Endothelial cell of umbilical vein (primary cell): ENCODE results near the gene SLC12A6. TPM values are rescaled to one million over a fixed set of nuclear protein-coding genes. Genes with fewer than 3 reads are reported as not detected.

Source experiments
- BruUV-seq: library from RNA; stranded (reverse); fragments of 400-500 nt; replicated peaks from 2 replicates; lab custom pipeline; 2021; lab: Mats Ljungman, UMichigan
- CTCF ChIA-PET: fragments of 300-600, 350-600 bp; sonication (Branson Sonifier 250); formaldehyde crosslinking; loops from one replicate; lab custom pipeline; 2021; ENCODE audit warnings: antibody characterized with exemption, inconsistent platforms; lab: Charles Lee
- POLR2A ChIA-PET: fragments of 300-600, 350-600 bp; sonication (Branson Sonifier 250); formaldehyde crosslinking; loops from one replicate; lab custom pipeline; 2021; ENCODE audit warnings: antibody characterized with exemption, inconsistent platforms; lab: Charles Lee
- DNase-seq: peaks from one replicate; pipeline ENCODE4 v3.0.0-alpha.2; 2011; ENCODE audit warnings: low read depth, low spot score
- FAIRE-seq: peaks from 2 replicates; lab custom pipeline; 2011; peaks lifted over from hg19 to GRCh38; lab: Jason Lieb, UNC
- H2AFZ ChIP-seq: 2 replicates; pipeline ENCODE4 v1.6.0; 2012; ENCODE audit warnings: low read depth, low read length, control low read depth, inconsistent platforms
- H3K27ac ChIP-seq: 2 replicates; pipeline ENCODE4 v1.5.1; 2011; ENCODE audit warnings: low read depth, mild to moderate bottlenecking, control low read depth, low read length, moderate library complexity; ENCODE audit not compliant: insufficient read depth
- H3K27me3 ChIP-seq, 2 experiments: 2 replicates each; pipeline versions ENCODE4 v1.6.0 to v1.6.1; 2011; ENCODE audit warnings: low read length in 2 of 2, mixed read lengths in 1 of 2; ENCODE audit not compliant: control insufficient read depth in 2 of 2, insufficient read depth in 2 of 2
- H3K36me3 ChIP-seq, 2 experiments: 2 replicates in 1 of 2; 3 replicates in 1 of 2; pipeline ENCODE4 v1.5.1; 2011; ENCODE audit warnings: low read length in 2 of 2, mild to moderate bottlenecking in 1 of 2, moderate library complexity in 1 of 2; ENCODE audit not compliant: control insufficient read depth in 2 of 2, insufficient read depth in 2 of 2; ENCODE audit errors: extremely low read depth in 1 of 2
- H3K4me1 ChIP-seq: 3 replicates; pipeline ENCODE4 v1.5.1; 2011; ENCODE audit warnings: mild to moderate bottlenecking, low read length; ENCODE audit not compliant: control insufficient read depth, insufficient read depth; ENCODE audit errors: extremely low read depth
- H3K4me2 ChIP-seq: 2 replicates; pipeline ENCODE4 v1.6.1; 2011; ENCODE audit warnings: low read length, control low read depth, mixed read lengths; ENCODE audit not compliant: insufficient read depth
- H3K4me3 ChIP-seq, 3 experiments: fragments of 200-600 bp in 1 of 3; sonication (generic), shearing (Covaris generic) in 1 of 3; replicated peaks in 1 of 3; 2 replicates each; pipeline ENCODE4 v1.5.1; 2011 to 2016; ENCODE audit warnings: control low read depth in 3 of 3, low read length in 3 of 3, mild to moderate bottlenecking in 2 of 3, inconsistent platforms in 1 of 3, low read depth in 1 of 3, moderate library complexity in 1 of 3; ENCODE audit not compliant: insufficient read depth in 1 of 3
- H3K79me2 ChIP-seq: 2 replicates; pipeline ENCODE4 v1.6.0; 2012; ENCODE audit warnings: low read length, inconsistent platforms; ENCODE audit not compliant: control insufficient read depth, insufficient read depth
- H3K9ac ChIP-seq: replicated peaks from 2 replicates; pipeline ENCODE3; 2011; ENCODE audit warnings: low read length, control low read depth; ENCODE audit not compliant: insufficient read depth; ENCODE audit errors: extremely low read depth
- H3K9me1 ChIP-seq: replicated peaks from 3 replicates; pipeline ENCODE4 v1.6.0; 2011; ENCODE audit warnings: mild to moderate bottlenecking, low read length; ENCODE audit not compliant: control insufficient read depth, insufficient read depth; ENCODE audit errors: extremely low read depth
- H3K9me3 ChIP-seq: replicated peaks from 2 replicates; pipeline ENCODE4 v1.5.1; 2012; ENCODE audit warnings: low read length, inconsistent platforms; ENCODE audit not compliant: control insufficient read depth, insufficient read depth
- H4K20me1 ChIP-seq: replicated peaks from 2 replicates; pipeline ENCODE3; 2011; ENCODE audit warnings: mild to moderate bottlenecking, low read length; ENCODE audit not compliant: control insufficient read depth, insufficient read depth; ENCODE audit errors: extremely low read depth
- EZH2 ChIP-seq: IDR thresholded peaks from 2 replicates; pipeline ENCODE4 v1.6.1; 2012; ENCODE audit warnings: borderline replicate concordance, low read depth, mild to moderate bottlenecking, moderate library complexity, low read length, inconsistent platforms; ENCODE audit not compliant: severe bottlenecking
- FOS ChIP-seq: IDR thresholded peaks from 2 replicates; pipeline ENCODE4 v1.6.1; 2011; ENCODE audit warnings: mild to moderate bottlenecking, low read length, moderate library complexity, borderline replicate concordance; ENCODE audit not compliant: insufficient read depth
- GATA2 ChIP-seq: IDR thresholded peaks from 2 replicates; pipeline ENCODE4 v1.7.0; 2011; ENCODE audit warnings: low read depth, mild to moderate bottlenecking, moderate library complexity, mixed read lengths, low read length; ENCODE audit not compliant: insufficient read length, insufficient read depth
- JUN ChIP-seq: IDR thresholded peaks from 2 replicates; pipeline ENCODE4 v1.6.1; 2011; ENCODE audit warnings: borderline replicate concordance, low read depth; ENCODE audit not compliant: insufficient read length, insufficient read depth
- MYC ChIP-seq: IDR thresholded peaks from one replicate; pipeline ENCODE4 v1.6.1; 2011; ENCODE audit warnings: mild to moderate bottlenecking, low read depth, low read length
- POLR2A ChIP-seq: IDR thresholded peaks from 2 replicates; pipeline ENCODE4 v1.6.1; 2012; ENCODE audit warnings: low read depth, mild to moderate bottlenecking, control low read depth, low read length
- POLR2AphosphoS5 ChIP-seq: IDR thresholded peaks from 2 replicates; pipeline ENCODE4 v1.6.1; 2012; ENCODE audit warnings: low read depth, mild to moderate bottlenecking, control low read depth, low read length, moderate library complexity; ENCODE audit not compliant: insufficient read depth
- dilution Hi-C: fragments of 300-500 bp; cut with MboI; formaldehyde crosslinking; loops from one replicate; pipeline ENCODE4 v1.15.0; 2019; ENCODE audit warnings: low sequenced_read_pairs; ENCODE audit not compliant: extremely low pct_ligation_motif_present
- intact Hi-C: fragments of 100-400 bp; cut with micrococcal nuclease; formaldehyde crosslinking; loops from one replicate; pipeline ENCODE4 v1.10.0; 2022
- polyA plus RNA-seq, 4 experiments: library from polyadenylated mRNA; depleted of rRNA in 3 of 4; stranded (reverse) in 3 of 4; unstranded in 1 of 4; fragments of >200 nt; gene quantifications; 2 replicates each; pipeline versions ENCODE4 v1.2.1 to v1.2.3, GENCODE V29; 2011 to 2012; ENCODE audit warnings: missing spikeins in 1 of 4
- total RNA-seq: library from RNA; stranded (reverse); gene quantifications from 2 replicates; pipeline ENCODE4 v1.2.3, GENCODE V29; 2021
- TF ChIP-seq, protein P1 (sequence below), 2 donors: IDR thresholded peaks; 1 replicate in 1 of 2; 2 replicates in 1 of 2; pipeline ENCODE4 v1.5.1; 2011; ENCODE audit warnings: low read length in 2 of 2, mild to moderate bottlenecking in 2 of 2, moderate library complexity in 2 of 2, control low read depth in 1 of 2, inconsistent platforms in 1 of 2, low read depth in 1 of 2; ENCODE audit not compliant: insufficient read depth in 1 of 2; ENCODE audit errors: extremely low read depth in 1 of 2
- TF ChIP-seq, protein P2 (sequence below): IDR thresholded peaks from 2 replicates; pipeline ENCODE4 v1.6.1; 2011; ENCODE audit not compliant: insufficient read depth, insufficient read length

Gene SLC12A6
- total and polyA plus RNA-seq, 2 donors (not counting 3 experiments of a cell fraction or from before 2014, with no cell fraction given), result 21.4 to 27.1 TPM

GRCh38 chr15:34358367-34358766 lies 20.8 kb upstream of the SLC12A6 start:
- intact Hi-C loops (no loop called here), dilution Hi-C loops (no loop called here)
- ChIA-PET POLR2A (no interaction called here), CTCF (interaction anchor here (0.9 to 1.6 kb wide), 6 partner anchors 9 to 249 kb away, joined by 3 to 17 read pairs (median 4); partner anchors contain the start of genes LPCAT4, NOP10 and NUTM1)
- no peak overlapping the region for H2AFZ ChIP-seq
- H3K9me1 ChIP-seq, result no peaks in the 10 kb centered on the region
- no peaks in the 10 kb centered on the region for H3K79me2 ChIP-seq
- FAIRE-seq, result no peak
- H3K27ac ChIP-seq, result no peak overlapping the region
- no peaks in the 10 kb centered on the region for H4K20me1 ChIP-seq
- BruUV-seq, result no TSS peak
- H3K27me3 ChIP-seq, result no peaks in the 10 kb centered on the region
- peaks cover 6 to 15% of the 10 kb centered on the region in 2 experiments for H3K36me3 ChIP-seq
- no peak overlapping the region for H3K9ac ChIP-seq
- DNase-seq, result no peak
- H3K4me2 ChIP-seq, result no peak overlapping the region
- H3K4me3 ChIP-seq, result no peak overlapping the region
- TF ChIP-seq, protein P1, sequence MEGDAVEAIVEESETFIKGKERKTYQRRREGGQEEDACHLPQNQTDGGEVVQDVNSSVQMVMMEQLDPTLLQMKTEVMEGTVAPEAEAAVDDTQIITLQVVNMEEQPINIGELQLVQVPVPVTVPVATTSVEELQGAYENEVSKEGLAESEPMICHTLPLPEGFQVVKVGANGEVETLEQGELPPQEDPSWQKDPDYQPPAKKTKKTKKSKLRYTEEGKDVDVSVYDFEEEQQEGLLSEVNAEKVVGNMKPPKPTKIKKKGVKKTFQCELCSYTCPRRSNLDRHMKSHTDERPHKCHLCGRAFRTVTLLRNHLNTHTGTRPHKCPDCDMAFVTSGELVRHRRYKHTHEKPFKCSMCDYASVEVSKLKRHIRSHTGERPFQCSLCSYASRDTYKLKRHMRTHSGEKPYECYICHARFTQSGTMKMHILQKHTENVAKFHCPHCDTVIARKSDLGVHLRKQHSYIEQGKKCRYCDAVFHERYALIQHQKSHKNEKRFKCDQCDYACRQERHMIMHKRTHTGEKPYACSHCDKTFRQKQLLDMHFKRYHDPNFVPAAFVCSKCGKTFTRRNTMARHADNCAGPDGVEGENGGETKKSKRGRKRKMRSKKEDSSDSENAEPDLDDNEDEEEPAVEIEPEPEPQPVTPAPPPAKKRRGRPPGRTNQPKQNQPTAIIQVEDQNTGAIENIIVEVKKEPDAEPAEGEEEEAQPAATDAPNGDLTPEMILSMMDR (IDR thresholded peaks at IDR 0.05; ENCODE audit: extremely low read depth in 1 of 2, insufficient read depth in 1 of 2, low read depth in 1 of 2, low read length in 2 of 2), result peak in 1 of 2 donors; percentile 14
- TF ChIP-seq POLR2A, result no peak
- peaks cover 6% of the 10 kb centered on the region for H3K4me1 ChIP-seq
- no peaks in the 10 kb centered on the region for H3K9me3 ChIP-seq

DNA sequence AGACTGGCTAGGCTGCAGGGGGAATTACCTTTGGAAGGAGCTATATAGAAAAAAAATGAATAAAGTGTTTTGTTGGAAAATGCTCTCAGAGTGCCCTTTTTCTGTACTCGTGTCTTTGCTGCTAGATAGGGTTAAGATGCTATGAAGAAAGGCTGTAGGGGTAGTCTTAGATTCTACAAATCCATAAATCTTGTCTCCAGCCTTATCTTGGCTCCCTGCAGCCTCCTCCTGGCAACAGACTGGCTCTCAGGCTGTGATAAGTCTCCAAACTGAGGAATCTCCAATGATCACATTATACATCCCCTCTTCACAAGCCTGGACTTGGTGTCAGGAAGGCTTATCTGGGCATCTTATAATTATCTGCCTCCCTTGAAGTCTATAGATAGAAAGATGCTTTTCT lies 20.1 kb upstream of the SLC12A6 start:
- POLR2A ChIA-PET, result no interaction called here
- TF ChIP-seq POLR2A (no peak), JUN (no peak), MYC (no peak), EZH2 (no peak), POLR2AphosphoS5 (no peak), FOS (no peak), GATA2 (no peak)
- TF ChIP-seq, protein P2, sequence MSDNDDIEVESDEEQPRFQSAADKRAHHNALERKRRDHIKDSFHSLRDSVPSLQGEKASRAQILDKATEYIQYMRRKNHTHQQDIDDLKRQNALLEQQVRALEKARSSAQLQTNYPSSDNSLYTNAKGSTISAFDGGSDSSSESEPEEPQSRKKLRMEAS, result no peak
- TF ChIP-seq, protein P1 (IDR thresholded peaks at IDR 0.05; ENCODE audit: extremely low read depth in 1 of 2, insufficient read depth in 1 of 2, low read depth in 1 of 2, low read length in 2 of 2), result no peak
- H3K36me3 ChIP-seq, result peaks cover 6 to 15% of the 10 kb centered on the region in 2 experiments
- H3K4me2 ChIP-seq, result no peak overlapping the region
- H3K9ac ChIP-seq, result no peak overlapping the region
- no peaks in the 10 kb centered on the region for H3K9me1 ChIP-seq
- CTCF ChIA-PET, result interaction anchor here (1.1 to 1.6 kb wide), 3 partner anchors 10 to 15 kb away, joined by 4 to 17 read pairs (median 7); partner anchors contain the start of genes LPCAT4, NOP10 and NUTM1
- intact Hi-C loops, result no loop called here
- FAIRE-seq, result no peak
- no peaks in the 10 kb centered on the region for H3K9me3 ChIP-seq
- no peaks in the 10 kb centered on the region for H3K79me2 ChIP-seq
- no peak overlapping the region for H3K4me3 ChIP-seq
- H3K27ac ChIP-seq, result no peak overlapping the region
- DNase-seq, result no peak
- H3K4me1 ChIP-seq, result peaks cover 4% of the 10 kb centered on the region
- dilution Hi-C loops, result no loop called here
- no peaks in the 10 kb centered on the region for H4K20me1 ChIP-seq
- no peak overlapping the region for H2AFZ ChIP-seq
- H3K27me3 ChIP-seq, result no peaks in the 10 kb centered on the region
- no TSS peak for BruUV-seq
